Right hindlimb (tissue), 1 donor: ENCODE measurements around the gene TRUB2.

ENCODE experiments used
- DNase-seq: peaks from one replicate; pipeline ENCODE4 v3.0.0-alpha.2; 2018

The TRUB2 gene, protein sequence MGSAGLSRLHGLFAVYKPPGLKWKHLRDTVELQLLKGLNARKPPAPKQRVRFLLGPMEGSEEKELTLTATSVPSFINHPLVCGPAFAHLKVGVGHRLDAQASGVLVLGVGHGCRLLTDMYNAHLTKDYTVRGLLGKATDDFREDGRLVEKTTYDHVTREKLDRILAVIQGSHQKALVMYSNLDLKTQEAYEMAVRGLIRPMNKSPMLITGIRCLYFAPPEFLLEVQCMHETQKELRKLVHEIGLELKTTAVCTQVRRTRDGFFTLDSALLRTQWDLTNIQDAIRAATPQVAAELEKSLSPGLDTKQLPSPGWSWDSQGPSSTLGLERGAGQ

GRCh38 chr9:128322404-128323211 is at the start of gene TRUB2, which contains the start of gene COQ4:
Gene TRUB2, minus strand, starts transcription at chr9:128322447. Its CDS starts 39 bp downstream, at chr9:128322408.
Gene COQ4, plus strand, starts transcription at chr9:128322839. Its CDS starts 20 bp downstream, at chr9:128322859.
- DNase-seq, result peak; percentile 96

DNA sequence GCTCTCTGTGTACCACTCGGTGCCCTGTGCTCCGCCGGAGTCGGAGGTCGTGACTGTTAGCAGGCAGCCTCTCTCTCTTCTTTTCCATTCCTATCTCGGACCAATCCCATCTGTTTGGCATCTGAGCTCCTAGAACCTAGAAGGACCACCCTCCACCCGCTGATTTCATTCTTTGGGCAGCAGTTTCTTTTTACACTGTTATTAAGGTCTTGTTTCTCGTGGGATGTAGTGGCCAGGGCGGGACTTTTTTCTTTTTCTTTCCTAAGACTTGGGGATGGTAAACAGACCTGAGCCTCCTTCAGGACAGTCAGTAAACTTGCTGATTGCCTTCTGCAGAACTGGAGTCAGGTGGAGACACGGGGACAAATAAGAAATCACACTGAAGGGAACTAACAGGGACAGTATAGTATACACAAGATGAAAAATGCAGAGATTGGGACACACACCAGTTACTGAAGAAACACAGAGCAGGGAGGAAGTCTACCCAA is 49.4 kb upstream of the TRUB2 start:
- no peak for DNase-seq

DNA sequence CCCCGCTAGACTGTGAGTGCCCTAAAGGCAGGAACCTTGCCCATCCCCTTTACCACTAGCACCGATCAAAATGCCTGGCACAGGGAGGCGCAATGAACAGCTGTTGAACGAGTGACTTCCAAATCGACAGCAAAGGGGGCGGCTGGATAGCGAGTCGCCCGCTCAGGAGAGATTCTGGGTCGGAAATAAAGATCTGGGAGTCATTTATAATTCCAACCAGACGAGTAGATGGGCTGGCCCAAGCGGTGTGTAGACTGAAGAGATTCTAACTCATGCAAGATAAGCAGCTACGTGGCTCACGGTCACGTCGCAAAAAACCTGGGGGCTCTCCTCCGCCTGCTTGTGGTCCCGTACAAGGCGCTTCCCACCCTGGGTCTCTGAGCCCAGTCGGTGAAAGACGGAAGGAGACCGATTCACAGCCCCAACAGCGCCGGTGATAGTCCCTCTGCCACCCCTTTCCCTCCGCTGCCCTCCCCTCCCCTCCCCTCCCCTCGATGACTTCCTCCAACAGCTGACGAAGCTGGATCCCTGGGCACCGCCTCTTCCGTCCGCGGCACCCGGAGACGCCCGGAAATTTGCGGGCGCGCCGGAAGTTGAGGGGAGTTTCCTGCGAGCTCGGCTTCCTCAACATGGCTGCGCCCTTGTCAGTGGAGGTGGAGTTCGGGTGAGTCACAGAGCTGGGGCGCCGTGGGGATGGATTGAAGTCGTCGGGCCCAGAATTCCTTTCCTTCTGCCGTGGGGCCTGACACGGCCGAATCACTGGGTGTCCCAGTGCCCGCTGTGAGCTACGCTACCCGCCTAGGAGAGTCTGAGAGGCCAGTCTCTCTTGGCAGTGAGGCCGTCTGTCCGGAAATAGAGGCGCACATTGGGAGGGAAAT is 48.7 kb upstream of the TRUB2 start, which contains the start of gene URM1:
TSS of gene URM1 (plus strand) at position 623 of the 878 bp plus-strand sequence. CDS start at position 630, 7 bp downstream.
- peak; percentile 98 for DNase-seq

GRCh38 chr9:128370367-128370751 is 48.1 kb upstream of the TRUB2 start:
- no peak for DNase-seq

DNA sequence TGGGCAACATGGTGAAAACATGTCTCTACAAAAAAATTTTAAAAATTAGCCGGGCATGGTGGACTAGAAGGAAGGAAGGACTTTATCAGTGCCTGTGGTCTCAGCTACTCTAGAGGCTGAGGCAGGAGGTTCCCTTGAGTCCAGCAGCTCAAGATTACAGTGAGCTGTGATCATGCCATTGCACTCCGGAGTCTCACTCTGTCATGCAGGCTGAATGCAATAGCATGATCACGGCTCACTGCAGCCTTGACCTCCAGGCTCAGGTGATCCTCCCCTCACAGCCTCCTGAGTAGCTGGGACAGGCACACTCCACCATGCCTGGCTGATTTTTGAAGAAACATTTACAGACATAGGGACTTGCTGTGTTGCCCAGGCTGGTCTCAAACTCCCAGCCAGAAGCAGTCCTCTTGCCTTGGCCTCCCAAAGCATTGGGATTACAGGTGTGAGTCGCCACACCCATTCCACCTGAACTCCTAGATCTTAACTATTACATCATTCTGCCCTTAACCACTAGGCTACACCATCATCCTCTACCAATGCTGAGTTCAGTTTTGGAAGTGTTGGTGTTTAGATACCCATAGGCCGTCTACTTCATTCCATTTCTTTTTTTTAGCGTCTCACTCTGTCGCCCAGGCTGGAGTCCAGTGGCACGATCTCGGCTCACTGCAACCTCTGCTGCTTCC is 46.9 kb upstream of the TRUB2 start:
- DNase-seq, result no peak

DNA sequence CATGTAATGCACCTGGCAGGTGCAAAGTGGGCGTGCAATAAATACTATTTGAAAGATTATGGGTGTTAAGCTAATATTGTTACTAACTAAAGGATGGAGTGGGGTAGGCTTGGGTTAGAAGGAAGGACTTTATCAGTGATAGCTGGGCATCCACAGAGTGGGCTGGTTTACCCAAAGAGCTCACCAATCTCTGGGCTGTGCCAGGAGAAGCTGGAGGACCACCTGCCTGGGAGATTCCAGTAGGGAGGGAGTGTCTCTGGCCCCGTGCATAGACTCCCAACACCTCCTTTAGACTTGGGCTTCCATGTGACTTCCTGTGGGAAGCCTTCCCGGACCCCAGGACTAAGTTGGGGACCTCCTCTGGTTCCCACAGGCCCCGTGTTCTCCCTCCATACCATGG is 43.3 kb upstream of the TRUB2 start:
- DNase-seq, result no peak

DNA sequence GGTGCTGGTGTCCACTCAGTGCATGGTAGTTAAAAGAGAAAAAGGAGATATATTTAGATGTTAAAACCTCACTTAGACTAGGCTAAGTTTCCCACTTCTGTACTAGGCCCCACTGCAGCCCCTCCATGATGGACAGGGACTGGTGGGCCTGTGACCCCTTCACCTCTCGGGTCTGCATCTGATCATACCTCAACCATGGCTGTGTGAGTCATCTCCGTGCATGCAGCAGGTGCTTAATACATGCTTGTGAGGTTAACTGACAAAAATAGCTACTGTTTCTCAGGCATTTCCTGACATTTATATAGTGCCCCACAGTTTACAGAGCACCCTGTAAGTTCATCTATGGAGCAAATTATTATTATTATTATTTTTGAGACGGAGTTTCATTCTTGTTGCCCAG is 40.5 kb upstream of the TRUB2 start:
- no peak for DNase-seq

- DNase-seq, result peak; percentile 93
These were observed 39.9 kb upstream of the TRUB2 start for GRCh38 chr9:128361986-128362646.

DNA sequence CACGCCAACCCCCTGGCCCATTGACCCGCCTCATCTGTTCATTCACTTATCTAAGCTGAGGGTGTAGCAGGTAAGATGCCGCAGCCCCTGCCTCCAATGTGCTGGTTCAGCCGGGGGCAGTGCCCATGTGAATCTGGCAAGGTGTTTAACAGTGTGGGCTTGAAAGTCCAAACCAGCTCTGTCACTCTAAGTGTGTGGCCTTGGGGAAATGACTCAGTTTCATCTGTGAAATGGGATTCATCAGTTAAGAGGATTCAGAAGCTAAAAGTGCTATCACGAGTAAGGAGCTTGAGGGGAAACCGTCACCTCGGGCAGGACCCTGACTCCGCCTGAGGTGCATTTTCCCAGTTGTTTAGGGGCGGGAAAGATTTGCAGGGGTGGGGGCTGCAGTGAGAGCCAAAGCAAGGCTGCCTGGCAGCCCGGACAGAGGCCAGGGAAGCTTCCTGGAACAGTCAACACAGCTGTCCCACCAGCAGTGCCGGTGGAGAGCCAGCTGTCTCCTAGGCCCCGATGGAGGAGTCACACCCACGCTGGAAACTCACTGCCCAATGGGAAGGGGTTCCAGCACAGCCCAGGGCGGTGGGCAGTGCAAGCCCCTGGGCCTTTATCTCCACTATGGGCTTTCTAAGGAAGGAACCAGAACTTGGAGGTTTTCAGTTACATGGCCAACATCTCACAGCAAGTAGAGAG is 39.2 kb upstream of the TRUB2 start:
- DNase-seq, result no peak

- DNase-seq, result no peak
These were observed 38.6 kb upstream of the TRUB2 start for GRCh38 chr9:128360826-128361225.

DNA sequence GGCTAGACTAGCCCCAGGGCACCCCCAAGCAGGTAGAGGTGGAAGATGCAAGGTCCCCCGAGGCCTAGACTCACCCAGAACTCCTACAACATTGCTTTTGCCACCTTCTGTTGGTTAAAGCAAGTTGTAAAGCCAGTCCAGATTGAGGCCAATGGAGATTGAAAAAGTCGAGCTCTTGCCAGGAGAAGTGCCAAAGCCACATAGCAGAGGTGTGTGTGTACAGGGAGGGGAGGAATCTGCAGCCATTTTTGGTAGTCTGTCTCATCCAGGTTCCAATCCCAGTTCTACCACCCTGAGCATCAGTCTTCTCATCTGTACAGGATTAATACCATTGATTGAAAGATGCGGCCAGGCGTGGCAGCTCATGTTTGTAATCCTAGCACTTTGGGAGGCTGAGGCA is 36.6 kb upstream of the TRUB2 start:
- no peak for DNase-seq

- no peak for DNase-seq
These were observed 35.8 kb upstream of the TRUB2 start for GRCh38 chr9:128358090-128358489.

- no peak for DNase-seq
These were observed 33.2 kb upstream of the TRUB2 start for GRCh38 chr9:128355451-128355850.

DNA sequence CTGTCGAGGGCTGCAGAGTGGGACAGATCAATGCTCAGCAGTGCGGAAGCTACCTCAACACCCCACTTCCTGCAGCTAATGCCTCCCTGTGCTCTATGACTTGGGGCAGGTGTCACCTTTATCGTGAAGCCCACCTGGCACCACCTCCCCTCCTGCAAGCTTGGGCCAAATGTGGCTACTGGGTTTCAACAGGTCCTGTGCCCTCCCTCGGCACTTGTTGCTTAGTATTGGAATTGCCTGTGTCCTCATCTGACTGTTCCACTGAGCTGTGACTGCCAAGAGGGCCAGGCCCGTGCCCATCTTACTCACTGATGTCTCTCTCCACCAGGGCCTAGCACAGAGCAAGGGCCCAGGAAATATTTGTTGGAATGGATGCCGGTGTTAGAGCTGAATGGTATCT is 27.5 kb upstream of the TRUB2 start:
- no peak for DNase-seq

GRCh38 chr9:128349125-128349524 is 26.9 kb upstream of the TRUB2 start:
- DNase-seq, result no peak

GRCh38 chr9:128344931-128345605 is 22.8 kb upstream of the TRUB2 start:
- no peak for DNase-seq

GRCh38 chr9:128343855-128344254 is 21.6 kb upstream of the TRUB2 start:
- no peak for DNase-seq

DNA sequence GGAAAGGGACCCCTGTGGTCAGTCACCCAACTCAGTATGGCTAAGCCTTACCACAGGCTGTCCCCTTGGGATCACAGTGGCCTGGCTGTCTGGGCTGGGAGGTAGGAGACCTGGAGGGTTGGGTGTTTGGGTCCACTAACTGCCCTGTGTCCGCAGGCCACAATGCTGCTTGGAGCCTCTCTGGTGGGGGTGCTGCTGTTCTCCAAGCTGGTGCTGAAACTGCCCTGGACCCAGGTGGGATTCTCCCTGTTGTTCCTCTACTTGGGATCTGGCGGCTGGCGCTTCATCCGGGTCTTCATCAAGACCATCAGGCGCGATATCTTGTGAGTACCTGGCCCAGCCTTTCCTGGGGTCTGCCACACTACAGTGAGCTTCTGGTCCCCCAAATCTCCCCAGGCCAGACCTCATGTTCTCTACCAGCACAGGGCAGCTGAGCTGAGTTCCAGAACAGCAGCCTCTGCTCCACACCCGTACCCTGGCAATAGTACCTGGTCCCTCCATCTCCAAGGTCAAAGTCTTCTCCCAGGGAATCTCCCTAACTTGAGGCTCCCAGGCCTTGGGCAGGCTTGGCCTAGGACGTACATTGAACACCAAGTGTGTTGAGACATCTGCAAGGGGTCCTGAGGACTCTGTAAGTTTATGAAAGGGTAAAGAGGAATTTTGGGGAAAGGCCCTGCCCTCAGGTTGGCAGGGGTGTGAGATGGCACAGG is 20.9 kb upstream of the TRUB2 start:
- no peak for DNase-seq

GRCh38 chr9:128341435-128341849 is 19.2 kb upstream of the TRUB2 start:
- peak; percentile 64 for DNase-seq
